Putamen (tissue), 1 donor: Measurements from ENCODE around the gene TVP23C.

Source experiments
- DNase-seq: peaks from one replicate; pipeline ENCODE4 v3.0.0-alpha.2; 2016; ENCODE audit warnings: low spot score

Gene TVP23C

DNA sequence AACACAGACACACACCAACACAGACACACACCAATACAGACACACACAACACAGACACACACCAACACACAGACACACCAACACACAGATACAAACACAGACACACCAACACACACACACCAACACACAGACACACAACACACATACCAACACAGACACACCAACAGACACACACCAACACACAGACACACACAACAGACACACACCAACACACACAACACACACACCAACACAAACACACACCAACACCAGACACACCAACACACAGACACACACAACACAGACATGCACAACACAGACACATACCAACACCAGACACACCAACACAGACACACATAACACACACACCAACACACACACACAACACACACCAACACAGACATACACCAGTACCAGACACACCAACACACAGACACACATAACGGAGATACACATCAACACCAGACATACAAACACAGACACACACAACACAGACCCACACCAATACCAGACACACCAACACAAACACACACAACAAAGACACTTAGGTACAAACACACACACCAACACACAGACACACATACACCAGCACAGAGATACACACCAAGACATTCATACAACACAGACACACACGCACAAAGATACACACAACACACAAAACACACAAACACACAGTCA is 98.1 kb downstream of the TVP23C start:
- DNase-seq, result no peak

DNA sequence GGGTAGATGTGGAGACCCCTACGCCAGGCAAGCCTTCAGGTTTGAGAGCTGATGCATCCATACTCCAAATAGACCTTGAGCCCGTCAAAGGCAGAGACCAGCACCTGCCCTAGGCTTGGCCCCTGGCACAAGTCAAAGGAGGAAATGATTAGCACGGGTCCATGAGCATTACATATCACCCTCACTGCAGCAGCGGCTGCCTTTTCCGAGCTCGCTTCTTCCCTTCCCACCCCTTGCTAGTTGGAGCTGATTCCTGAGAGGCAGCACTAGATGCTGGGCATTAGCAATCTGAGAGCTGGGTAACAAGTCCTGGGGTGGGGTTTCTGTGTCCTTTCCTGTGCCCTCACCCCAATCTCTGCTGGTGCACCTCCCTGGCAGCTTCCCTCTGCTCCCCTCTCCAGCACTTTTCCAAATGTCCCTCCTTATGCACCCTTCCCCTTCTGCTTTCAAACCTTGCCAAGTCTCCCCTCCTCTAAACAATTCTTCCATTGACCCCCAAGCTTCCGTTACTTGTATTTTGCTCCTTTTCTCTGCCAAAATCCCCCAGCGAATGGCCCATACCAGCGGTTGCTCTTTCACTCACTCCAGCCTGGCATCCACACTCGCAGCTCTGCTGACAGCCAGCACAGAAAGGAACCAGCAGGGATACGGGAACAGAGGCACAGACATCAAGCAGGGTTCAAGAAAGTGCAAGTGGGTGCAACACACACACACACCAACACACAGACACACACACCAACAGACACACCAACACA is 98.9 kb downstream of the TVP23C start:
- DNase-seq, result no peak

DNA sequence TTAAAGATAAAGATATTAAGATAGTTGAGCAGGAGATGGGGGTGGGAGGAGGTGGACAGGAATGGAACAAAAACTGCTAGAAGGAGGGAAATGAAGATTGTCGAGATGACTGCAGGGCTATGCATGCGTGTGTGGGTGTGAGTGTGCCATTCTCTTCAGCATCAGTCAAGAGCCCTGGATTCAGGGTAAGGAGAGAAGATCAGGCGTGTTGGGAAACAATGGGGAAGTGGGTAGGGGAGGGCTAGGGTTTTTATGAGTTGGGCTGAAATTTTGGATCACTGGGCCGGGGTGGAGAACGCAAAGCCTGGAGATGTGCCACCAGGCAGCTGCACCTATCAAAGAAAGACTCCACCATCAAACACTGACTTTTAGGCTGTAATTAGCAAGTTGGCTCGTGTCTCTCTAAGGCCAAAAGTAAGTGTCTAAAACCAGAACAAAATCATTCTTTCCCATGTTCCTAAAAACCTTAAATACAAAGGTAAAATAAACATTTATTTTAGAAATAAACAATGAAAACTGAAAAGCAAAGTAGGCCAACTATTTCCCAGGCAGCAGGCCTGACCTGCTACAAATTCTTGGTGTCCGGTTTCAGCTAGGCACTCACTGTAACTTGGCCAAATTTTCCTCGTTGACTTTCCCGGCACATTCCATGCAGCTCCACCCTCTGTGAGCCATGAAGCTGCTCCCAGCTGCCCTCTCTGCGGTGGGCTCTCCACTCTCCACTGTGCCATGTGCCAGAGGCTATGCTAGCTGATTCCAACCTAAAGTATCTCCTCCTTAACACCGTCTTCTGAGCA is 100.1 kb downstream of the TVP23C start:
- peak; percentile 42 for DNase-seq

DNA sequence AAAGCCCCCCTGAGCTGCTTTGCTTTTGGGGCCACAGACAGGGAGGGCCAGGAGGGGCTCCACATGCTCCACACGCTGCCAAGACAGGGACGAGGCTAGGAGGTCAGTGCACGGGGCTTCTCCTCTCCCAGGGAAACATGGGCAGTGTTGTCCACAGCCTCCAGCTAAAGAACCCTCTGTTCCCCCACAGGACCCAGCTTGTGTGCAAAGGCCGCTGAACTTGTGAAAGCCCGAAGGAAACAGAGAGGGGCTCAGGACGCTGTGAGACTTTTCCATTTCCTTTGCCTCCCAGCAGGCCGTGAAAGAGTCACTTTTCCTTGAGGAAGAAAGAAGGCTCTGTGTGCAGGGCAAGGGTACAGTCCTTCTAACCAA is 105.6 kb downstream of the TVP23C start:
- peak; percentile 55 for DNase-seq

DNA sequence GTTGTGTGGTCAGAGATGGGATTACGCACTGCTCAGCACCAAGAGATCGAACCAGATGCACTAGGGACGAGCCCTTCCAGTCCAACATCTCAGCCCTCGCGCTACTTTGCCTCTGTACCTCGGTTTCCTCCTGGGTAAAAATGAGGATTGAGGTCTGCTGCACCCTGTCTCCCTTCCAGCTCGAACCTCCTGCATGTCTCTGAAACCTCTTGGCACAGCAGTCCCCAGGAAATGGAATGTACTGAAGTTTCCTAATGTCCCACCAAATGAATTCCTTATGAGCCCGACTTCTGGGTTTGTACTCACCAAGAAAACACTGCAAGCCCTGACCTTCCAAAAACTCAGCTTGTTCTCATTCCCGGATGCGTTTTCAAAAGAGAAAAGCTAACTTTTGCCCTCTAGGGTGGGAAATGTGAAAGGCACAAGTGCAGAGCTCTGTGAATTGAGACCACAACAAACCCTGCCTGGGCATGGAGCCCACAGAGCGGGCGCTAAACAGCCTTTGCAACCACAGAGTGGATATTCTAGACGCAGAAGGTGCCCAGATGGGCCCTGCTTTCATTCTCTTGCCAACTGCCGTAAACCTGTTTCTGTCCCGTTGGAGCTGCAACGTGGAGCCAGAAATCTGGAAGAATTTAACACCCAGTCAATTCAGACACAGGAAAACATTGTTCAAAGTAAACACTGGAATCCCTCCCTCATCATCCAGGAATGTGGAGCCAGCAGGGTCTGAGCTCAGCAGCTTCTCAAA is 106.1 kb downstream of the TVP23C start:
- DNase-seq, result peak; percentile 86

DNA sequence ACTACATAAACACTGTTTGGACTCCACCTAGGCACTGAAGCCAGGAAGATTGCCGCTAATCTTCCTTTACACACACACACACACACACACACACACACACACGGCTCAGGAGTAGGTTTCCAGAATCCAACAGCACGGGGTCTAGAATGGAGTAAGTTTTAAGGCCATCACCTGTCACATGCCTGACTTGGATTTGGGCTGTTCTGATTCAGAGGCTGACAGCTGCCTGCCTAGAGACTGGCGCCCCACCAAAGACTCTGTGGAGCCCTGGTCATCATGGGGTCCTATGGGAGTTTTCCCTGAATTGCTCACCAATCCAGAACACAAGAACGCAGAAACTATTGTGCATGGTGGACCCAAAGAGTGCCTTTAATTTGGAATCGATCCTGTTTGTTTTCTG is 106.8 kb downstream of the TVP23C start:
- DNase-seq, result no peak

DNA sequence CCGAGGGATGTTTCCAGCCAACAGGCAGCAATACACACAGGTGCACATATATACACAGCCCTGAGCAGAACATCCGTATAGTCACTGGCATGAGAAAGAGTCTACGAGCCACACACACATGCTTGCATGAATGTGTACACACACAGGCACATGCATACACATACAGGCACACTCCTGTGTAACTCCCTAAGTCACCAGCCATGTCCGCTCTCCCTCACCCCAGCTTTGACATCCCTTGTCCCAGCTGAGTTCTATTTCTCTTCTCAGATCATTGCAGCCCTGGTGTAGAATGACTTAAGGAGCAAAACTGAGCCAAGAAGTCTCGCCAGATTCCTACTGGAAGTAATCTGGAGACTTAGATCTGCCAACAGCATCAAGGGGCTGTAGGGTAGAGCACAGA is 108.9 kb downstream of the TVP23C start:
- DNase-seq, result no peak

DNA sequence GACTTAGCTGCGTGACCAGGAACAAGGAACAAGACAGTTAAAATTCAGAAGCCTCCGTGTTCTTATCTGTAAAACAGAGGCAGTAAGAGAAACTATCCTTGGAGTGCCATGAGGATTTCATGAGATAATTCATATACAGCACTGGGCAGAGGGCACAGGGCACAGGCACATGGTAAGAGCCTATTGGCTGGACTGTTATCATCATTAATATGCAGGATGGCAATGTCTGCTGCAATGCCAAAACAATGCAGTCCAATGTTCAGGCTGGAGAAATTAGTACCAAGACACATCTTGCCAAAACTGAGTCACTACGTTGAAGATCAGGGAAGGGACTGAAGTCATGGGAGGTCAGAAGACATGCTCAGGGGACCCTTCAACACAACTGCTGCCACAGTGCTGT is 109.5 kb downstream of the TVP23C start:
- peak; percentile 89 for DNase-seq

DNA sequence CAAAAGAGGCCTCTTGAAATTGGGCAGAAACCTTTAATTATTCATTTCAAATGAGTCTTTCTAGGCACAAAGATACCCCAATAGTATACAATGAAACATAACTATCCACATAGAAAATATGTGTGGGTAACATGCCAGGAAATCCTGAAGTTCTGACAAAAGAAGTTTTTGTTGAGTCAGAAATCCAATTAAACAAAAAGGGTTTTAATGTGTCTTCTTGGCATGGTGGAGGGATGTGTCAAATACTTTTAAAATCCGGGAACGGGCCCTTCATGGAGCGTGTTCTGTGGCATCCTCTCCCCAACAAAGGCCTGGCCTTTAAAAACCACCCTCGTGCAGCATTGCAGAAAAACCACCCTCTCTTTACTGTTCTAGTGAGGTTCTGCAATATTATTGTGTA is 110.0 kb downstream of the TVP23C start:
- no peak for DNase-seq

DNA sequence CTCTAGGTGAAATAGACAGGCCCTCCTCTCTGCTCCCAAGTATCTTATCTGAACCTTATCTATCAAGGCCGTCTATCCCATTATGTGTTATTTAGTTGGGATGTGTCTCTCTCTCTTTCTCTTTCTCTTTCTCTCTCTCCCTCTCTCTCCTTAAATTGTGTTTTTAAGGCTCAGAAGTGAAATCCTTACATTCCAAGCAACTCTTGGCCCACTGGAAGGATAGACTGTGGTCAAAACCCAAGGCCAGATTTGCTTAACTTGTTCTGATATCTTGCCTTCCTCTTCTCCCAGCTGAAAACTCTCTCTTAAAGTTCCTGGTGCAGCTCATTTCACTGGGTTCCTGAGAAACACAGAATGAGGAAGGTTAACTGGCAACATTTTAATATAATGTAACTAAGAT is 110.5 kb downstream of the TVP23C start:
- DNase-seq, result no peak
